SJSA1 (cell line): ENCODE measurements around the gene ITFG1. TPM values are rescaled to one million over a fixed set of nuclear protein-coding genes. Genes with fewer than 3 reads are reported as not detected.

Experiments used
- DNase-seq, 2 experiments: peaks; one replicate each; pipeline ENCODE4 v3.0.0-alpha.2; 2015 to 2020; ENCODE audit warnings: low spot score in 2 of 2, low read depth in 1 of 2
- H3K27ac ChIP-seq: fragments of 250-450 bp; sonication (Bioruptor Pico); 2 replicates; pipeline ENCODE4 v1.5.1; 2020; ENCODE audit warnings: mild to moderate bottlenecking, moderate library complexity
- H3K27me3 ChIP-seq: fragments of 250-450 bp; sonication (Bioruptor Pico); replicated peaks from 2 replicates; pipeline ENCODE4 v1.5.1; 2020; ENCODE audit warnings: mild to moderate bottlenecking, moderate library complexity
- H3K36me3 ChIP-seq: fragments of 250-450 bp; sonication (Bioruptor Pico); 2 replicates; pipeline ENCODE4 v1.5.1; 2020; ENCODE audit warnings: mild to moderate bottlenecking
- H3K4me1 ChIP-seq: fragments of 250-450 bp; sonication (Bioruptor Pico); replicated peaks from 2 replicates; pipeline ENCODE4 v1.6.1; 2021; ENCODE audit warnings: mild to moderate bottlenecking
- H3K4me3 ChIP-seq: fragments of 250-450 bp; sonication (Bioruptor Pico); 2 replicates; pipeline ENCODE4 v1.5.1; 2020; ENCODE audit warnings: mild to moderate bottlenecking
- H3K9me3 ChIP-seq: fragments of 250-450 bp; sonication (Bioruptor Pico); replicated peaks from 2 replicates; pipeline ENCODE4 v1.5.1; 2020; ENCODE audit warnings: mild to moderate bottlenecking
- total RNA-seq: library from RNA; depleted of rRNA; stranded (reverse); fragments of >200 nt; shearing (Covaris generic); gene quantifications from 2 replicates; pipeline ENCODE4 v1.2.3, GENCODE V29; 2014

ITFG1 gene
- total RNA-seq, 1 experiment from 2014 or later = 57.5 TPM

DNA sequence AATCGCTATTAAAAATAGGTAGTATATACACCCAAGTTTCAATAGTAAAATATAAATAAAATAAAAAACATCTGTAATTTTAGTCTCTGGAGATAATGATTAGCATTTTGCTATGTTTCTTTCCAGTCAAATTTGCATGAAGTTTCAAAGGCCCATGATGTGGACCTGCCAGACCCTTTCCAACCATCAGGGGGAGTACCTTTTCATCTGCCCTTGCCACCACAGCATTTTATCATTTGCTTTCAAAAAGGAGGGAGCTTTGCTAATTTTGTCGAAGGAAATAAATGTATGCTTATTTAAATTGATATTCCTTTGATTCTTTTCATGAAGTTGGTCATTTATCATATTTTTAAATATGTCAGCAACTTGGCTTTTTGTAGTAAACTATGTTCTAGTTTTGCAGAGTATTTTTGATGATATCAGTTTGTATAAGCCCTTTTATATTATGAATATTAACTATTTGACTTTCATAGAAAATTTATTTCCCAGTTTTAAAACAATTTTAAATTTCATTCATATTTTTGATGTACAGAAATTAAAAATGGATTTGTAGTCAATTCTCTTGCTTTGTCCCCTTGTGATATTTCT lies 201.9 kb downstream of the ITFG1 start:
- no peaks in the 10 kb centered on the region for H3K27me3 ChIP-seq
- no peaks in the 10 kb centered on the region for H3K4me1 ChIP-seq
- H3K4me3 ChIP-seq = no peak overlapping the region
- peaks cover 10% of the 10 kb centered on the region for H3K36me3 ChIP-seq
- H3K27ac ChIP-seq = no peak overlapping the region
- DNase-seq = peak in 1 of 2 experiments; percentile 21
- no peaks in the 10 kb centered on the region for H3K9me3 ChIP-seq

DNA sequence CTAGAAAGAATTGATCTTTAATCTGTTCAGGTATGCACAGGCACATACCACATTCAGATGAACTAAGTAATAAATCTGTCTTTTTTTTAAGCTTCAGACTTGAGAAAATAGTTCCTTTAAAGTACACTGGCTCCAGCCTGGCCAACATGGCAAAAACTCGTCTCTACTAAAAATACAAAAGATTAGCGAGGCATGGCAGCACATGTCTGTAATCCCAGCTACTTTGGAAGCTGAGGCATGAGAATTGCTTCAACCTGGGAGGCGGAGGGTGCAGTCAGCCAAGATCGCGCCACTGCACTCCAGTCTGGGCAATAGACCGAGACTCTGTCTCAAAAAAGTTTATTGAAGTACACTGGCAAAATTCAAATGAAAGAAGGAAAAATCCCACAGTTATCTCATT lies 206.1 kb downstream of the ITFG1 start:
- H3K27ac ChIP-seq = no peak overlapping the region
- H3K36me3 ChIP-seq = peaks cover 10% of the 10 kb centered on the region
- H3K4me1 ChIP-seq = no peaks in the 10 kb centered on the region
- no peak overlapping the region for H3K4me3 ChIP-seq
- H3K9me3 ChIP-seq = no peaks in the 10 kb centered on the region
- no peak for DNase-seq
- H3K27me3 ChIP-seq = no peaks in the 10 kb centered on the region

DNA sequence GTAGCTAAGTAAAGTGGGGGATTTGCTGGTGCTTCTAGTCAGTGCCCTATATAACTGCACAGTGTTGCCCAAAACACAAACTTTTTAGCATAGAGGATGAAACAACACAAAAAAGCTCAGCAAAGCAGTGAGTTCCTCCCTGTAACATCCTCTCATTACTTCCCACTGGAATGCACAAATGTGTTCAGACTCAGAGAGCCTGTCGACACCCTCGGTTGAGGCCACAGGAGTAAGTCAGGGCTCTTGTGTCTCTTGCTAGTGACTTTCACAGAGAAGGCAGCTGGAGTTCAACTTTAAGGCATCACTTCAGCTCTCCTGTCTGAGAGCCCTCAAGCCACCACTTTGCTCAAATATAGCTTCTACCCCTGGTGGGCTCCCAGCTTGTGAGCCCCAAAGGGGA lies 209.9 kb downstream of the ITFG1 start:
- Histone ChIP-seq H3K4me1 (no peaks in the 10 kb centered on the region), H3K9me3 (no peaks in the 10 kb centered on the region), H3K27me3 (no peaks in the 10 kb centered on the region), H3K27ac (no peak overlapping the region), H3K4me3 (no peak overlapping the region), H3K36me3 (no peaks in the 10 kb centered on the region)
- no peak for DNase-seq

DNA sequence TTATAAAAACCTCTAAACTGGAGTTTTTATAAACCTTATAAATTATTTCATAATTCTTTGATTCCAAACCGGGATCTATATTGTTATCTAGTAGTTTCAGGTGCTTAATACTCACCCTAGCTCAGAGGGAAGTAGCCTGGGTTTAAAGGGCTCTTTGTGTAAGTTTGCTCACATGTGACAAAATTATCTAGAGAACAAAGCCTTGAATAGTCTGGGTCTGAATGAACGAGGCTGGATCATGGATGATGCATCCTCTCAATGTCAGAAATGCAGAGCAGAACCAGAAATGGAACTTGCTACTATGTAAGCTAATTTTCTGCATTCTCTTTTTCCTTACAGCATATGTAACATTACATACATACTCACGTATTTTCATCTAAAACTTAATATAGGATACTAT lies 213.2 kb downstream of the ITFG1 start:
- H3K27ac ChIP-seq = no peak overlapping the region
- DNase-seq = no peak
- H3K4me3 ChIP-seq = no peak overlapping the region
- no peaks in the 10 kb centered on the region for H3K9me3 ChIP-seq
- H3K36me3 ChIP-seq = no peaks in the 10 kb centered on the region
- H3K4me1 ChIP-seq = no peaks in the 10 kb centered on the region
- no peaks in the 10 kb centered on the region for H3K27me3 ChIP-seq

DNA sequence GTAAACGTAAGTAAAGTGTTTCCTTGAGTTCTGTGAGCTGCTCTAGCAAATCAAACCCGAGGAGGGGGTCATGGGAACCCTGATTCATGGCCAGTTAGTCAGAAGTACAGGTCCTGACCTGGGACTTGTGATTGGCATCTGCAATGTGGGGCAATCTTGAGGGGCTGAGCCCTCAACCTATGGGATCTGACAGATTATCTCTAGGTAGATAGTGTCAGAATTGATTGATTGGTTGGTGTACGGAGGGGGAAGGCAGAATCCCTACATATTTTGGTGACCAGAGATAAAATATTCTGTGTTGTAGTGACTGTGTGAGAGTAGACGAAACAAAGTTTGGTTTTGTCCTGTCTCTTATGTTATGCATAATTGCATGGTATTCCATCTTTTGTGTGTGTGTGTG lies 216.7 kb downstream of the ITFG1 start:
- Histone ChIP-seq H3K4me1 (no peaks in the 10 kb centered on the region), H3K9me3 (no peaks in the 10 kb centered on the region), H3K27me3 (no peaks in the 10 kb centered on the region), H3K27ac (no peak overlapping the region), H3K4me3 (no peak overlapping the region), H3K36me3 (no peaks in the 10 kb centered on the region)
- no peak for DNase-seq

DNA sequence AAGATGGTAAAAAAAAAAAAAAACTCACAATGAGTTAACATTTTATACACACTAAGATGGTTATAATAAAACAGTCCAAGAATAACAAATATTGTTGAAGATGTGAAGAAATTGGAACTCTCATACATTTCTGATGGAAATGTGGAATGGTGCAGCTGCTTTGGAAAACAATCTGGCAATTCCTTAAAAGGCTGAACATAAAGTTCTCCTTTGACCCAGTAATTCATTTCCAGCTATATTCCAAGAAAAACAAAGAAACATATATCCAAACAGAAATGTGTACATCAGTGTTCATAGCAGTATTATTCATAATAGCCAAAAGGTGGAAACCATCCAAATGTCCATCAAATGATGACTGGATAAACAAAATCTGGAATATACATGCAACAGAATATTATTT lies 219.8 kb downstream of the ITFG1 start:
- DNase-seq = no peak
- no peaks in the 10 kb centered on the region for H3K9me3 ChIP-seq
- no peak overlapping the region for H3K4me3 ChIP-seq
- H3K27me3 ChIP-seq = no peaks in the 10 kb centered on the region
- no peaks in the 10 kb centered on the region for H3K4me1 ChIP-seq
- no peaks in the 10 kb centered on the region for H3K36me3 ChIP-seq
- no peak overlapping the region for H3K27ac ChIP-seq

DNA sequence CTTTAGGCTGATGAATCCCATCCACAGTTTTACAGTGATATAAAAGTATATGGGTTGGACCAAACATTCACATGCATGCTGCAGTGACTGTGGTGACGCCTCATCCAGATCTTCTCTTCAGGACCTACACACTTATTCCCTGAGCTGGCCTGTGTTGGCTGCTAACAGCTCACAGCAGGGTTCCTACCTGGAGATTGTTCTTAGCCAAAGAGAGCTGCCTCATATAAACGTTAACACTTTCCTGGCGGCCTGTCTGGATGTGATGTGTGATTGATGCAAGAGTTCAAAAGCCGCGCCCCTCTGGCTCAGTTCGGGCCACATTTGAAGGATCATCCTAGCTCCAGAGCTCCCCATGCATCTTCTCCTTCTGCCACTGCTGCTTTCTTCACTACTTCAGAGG lies 224.1 kb downstream of the ITFG1 start:
- no peak overlapping the region for H3K27ac ChIP-seq
- no peaks in the 10 kb centered on the region for H3K4me1 ChIP-seq
- H3K27me3 ChIP-seq = no peaks in the 10 kb centered on the region
- H3K9me3 ChIP-seq = no peaks in the 10 kb centered on the region
- H3K4me3 ChIP-seq = no peak overlapping the region
- DNase-seq = no peak
- H3K36me3 ChIP-seq = no peaks in the 10 kb centered on the region

DNA sequence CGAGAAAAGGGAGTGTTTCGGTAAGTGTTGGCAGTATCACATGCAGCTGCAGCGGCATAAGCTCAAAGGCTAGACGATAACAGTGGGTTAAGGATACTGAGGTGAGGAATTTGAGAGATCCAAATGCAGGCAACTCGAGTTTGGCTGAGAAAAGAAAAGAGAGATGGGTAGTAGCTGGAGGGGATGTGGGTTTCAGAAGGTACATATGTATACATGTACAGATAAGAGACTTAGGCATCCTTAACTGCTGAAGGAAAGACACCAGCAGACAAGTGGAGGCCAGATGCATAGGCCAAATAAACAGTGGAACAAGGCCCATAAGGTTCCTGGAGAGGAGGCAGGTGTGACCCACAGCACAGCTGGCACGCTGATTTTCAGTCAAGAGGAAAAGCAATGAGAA lies 230.6 kb downstream of the ITFG1 start:
- no peaks in the 10 kb centered on the region for H3K27me3 ChIP-seq
- no peaks in the 10 kb centered on the region for H3K9me3 ChIP-seq
- no peaks in the 10 kb centered on the region; the same call in 1 of the 2 replicates for H3K36me3 ChIP-seq

DNA sequence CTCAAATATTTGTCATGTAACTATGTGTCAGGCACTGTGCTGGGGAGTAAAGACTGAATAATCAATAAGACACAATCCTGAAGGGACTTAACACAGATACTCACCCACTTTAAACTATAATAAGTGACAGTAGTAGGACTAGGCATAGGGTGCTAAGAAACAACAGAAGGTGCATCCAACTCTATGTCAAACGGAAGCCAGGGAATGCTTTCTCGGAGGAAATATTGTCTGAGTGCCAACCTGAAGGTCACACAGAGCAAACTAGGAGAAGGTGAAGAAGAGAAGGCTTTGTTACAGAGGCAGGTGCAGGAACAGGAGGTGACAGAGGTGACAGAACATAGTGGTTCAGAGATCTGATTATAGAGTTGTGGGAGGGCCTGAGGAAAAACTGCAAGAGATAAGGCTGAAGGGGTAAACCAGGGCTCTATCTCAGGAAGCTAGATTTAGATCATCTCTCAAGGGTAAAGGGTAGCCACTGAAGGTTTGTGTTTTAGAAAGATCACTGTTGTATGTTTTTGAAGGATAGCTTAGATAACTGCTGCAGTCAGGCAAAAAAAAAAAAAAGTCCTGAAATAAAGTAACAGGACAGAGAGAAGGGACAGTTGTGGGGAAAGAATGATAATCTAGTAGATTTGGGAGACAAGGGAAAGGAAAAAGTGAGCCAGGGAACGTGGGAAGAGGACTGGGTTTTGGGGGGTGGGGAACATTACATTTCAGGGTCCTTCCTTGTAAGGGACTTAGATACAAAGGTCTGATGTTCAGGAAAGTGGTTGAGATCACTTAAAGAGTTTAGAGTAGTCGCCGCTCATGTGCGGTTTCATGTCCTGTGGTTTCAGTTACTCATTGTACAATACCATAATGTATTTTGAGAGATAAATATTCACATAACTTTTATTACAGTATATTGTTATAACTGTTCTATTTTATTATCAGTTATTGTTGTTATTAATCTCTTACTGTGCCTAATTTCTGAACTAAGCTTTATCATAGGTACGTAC lies 231.5 kb downstream of the ITFG1 start:
- Histone ChIP-seq H3K4me3 (no peak overlapping the region), H3K9me3 (no peaks in the 10 kb centered on the region), H3K27ac (no peak overlapping the region), H3K4me1 (no peaks in the 10 kb centered on the region), H3K27me3 (no peaks in the 10 kb centered on the region), H3K36me3 (no peaks in the 10 kb centered on the region; the same call in 1 of the 2 replicates)
- no peak for DNase-seq

More for the DNA sequence above, 230.6 kb downstream of the ITFG1 start:
- no peak overlapping the region for H3K4me3 ChIP-seq
- no peak for DNase-seq
- no peak overlapping the region for H3K27ac ChIP-seq
- H3K4me1 ChIP-seq = no peaks in the 10 kb centered on the region

DNA sequence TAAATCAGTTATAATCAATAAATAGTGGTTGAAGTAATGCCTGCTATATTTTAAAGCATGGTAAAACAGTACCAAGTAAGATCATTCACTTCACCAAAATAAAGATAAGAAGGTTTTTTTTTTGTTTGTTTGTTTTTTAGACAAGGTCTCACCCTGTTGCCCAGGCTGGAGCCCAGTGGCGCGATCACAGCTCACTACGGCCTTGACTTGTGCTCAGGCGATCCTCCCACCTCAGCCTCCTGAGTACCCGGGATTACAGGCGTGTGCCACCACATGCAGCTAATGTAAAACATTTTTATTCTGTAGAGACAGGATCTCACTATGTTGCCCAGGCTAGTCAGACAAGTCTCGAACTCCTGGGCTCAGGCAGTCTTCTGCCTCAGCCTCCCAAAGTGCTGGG lies 232.6 kb downstream of the ITFG1 start:
- H3K9me3 ChIP-seq = no peaks in the 10 kb centered on the region
- no peak overlapping the region for H3K4me3 ChIP-seq
- H3K27me3 ChIP-seq = no peaks in the 10 kb centered on the region
- no peak for DNase-seq
- H3K36me3 ChIP-seq = no peaks in the 10 kb centered on the region; the same call in 1 of the 2 replicates
- H3K4me1 ChIP-seq = no peaks in the 10 kb centered on the region
- H3K27ac ChIP-seq = no peak overlapping the region

DNA sequence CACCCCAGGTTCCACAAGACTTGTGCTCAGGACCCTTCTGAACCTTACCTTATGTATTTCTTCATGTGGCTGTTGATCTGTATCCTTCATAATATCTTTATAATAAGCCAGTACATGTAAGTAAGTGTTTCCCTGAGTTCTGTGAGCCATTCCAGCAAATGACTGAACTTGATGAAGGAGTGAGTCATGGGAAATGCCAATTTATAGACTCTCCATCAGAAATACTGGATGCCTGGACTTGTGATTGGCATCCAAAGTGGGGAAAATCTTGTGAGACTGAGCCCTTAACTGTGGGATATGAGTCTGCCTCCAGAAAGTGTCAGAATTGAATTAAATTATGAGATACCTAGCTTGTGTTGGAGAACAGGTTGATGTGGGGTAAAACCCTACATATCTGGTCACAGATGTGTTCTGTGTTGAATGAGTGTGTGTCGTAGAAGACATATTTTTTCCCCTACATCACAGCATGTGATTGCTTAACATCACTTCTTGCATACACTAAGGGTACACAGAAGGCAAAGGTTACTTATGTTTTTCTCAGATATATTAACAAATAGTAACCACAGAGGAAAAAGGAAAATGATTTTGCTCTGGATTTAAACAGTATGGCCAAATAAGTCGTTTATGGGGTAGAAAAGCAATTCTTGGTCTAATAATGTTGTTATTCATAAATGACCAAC lies 247.0 kb downstream of the ITFG1 start:
- H3K36me3 ChIP-seq = no peaks in the 10 kb centered on the region
- no peak for DNase-seq
- no peak overlapping the region for H3K27ac ChIP-seq
- H3K4me3 ChIP-seq = no peak overlapping the region
- no peaks in the 10 kb centered on the region for H3K9me3 ChIP-seq
- no peaks in the 10 kb centered on the region for H3K27me3 ChIP-seq
- H3K4me1 ChIP-seq = no peaks in the 10 kb centered on the region

DNA sequence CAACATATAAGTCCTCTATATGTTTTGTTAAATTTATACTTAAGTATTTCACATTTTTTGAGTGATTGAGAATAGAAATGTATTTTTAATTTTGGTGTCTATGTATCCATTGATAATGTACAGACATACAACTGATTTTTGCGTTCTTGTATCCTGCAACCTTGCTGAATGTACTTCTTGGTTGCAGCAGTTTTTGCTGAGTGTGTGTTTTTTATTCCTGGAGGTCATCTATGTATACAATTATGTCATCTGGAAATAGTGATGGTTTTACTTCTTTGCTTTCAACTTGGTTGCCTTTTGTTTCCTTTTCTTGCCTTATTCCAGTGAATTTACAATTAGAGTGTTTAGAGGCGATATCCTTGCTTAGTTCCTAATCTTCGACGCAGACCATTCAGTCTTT lies 249.6 kb downstream of the ITFG1 start:
- Histone ChIP-seq H3K27me3 (no peaks in the 10 kb centered on the region), H3K36me3 (no peaks in the 10 kb centered on the region), H3K9me3 (no peaks in the 10 kb centered on the region), H3K4me3 (no peak overlapping the region), H3K4me1 (no peaks in the 10 kb centered on the region), H3K27ac (no peak overlapping the region)
- no peak for DNase-seq

DNA sequence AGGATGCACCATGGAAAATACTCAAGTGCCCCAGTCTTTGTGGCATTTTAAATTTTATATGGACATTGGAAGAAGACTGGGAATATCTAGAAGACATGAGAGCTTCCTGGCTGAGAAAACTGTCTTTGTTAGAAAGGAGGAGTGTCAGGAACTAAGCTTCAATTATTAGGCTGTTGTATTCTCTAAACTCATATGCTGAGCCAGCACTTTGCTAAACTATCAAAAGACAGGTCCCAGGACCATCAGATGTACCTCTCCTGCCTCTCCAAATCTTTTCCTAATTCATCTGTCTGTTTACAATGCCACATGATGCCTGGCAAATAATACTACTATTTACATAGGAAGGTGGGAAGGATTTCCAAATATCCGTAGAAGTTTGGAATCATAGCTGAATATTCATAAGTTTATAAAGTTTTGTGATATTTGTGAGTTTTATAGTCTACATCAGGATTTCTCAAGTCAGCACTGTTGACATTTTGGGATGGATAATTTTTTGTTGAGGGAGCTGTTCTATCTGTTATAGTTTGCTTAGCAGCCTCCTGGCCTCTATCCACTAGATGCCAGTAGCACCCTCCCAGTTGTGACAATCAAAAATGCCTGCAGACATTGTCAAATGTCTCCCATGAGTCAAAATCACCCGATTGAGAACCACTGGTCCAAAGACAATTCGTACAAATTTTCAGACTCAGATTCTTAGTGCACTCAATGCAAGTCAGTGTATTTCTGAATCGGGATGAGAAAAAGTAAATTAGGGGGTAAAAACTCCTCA lies 255.9 kb downstream of the ITFG1 start:
- no peaks in the 10 kb centered on the region for H3K36me3 ChIP-seq
- no peak for DNase-seq

More for the DNA sequence above, 255.9 kb downstream of the ITFG1 start:
- Histone ChIP-seq H3K4me3 (no peak overlapping the region), H3K27me3 (no peaks in the 10 kb centered on the region), H3K9me3 (no peaks in the 10 kb centered on the region), H3K4me1 (no peaks in the 10 kb centered on the region), H3K27ac (no peak overlapping the region)
